Neural progenitor cell (in vitro differentiated cells): Measurements from ENCODE around the gene KLHL29. TPM values are rescaled to one million over a fixed set of nuclear protein-coding genes. Genes with fewer than 3 reads are reported as not detected.

Experiments
- DNase-seq: peaks from one replicate; pipeline ENCODE4 v3.0.0-alpha.2; 2016; ENCODE audit warnings: low spot score
- H2AFZ ChIP-seq: fragments of 200-600 bp; sonication (generic); replicated peaks from 2 replicates; pipeline ENCODE4 v1.6.1; 2016; ENCODE audit warnings: antibody characterized with exemption
- H3F3A ChIP-seq: fragments of 200-600 bp; sonication (generic); 2 replicates; pipeline ENCODE4 v1.6.1; 2016; ENCODE audit warnings: antibody characterized with exemption, low read depth
- H3K27ac ChIP-seq: fragments of 200-600 bp; sonication (generic); 2 replicates; pipeline ENCODE4 v1.5.1; 2016; ENCODE audit warnings: mild to moderate bottlenecking
- H3K27me3 ChIP-seq: fragments of 200-600 bp; sonication (generic); 2 replicates; pipeline ENCODE4 v1.6.1; 2016; ENCODE audit warnings: mild to moderate bottlenecking, moderate library complexity
- H3K36me3 ChIP-seq: fragments of 200-600 bp; sonication (generic); 2 replicates; pipeline ENCODE4 v1.5.1; 2016
- H3K4me1 ChIP-seq: fragments of 200-600 bp; sonication (generic); 2 replicates; pipeline ENCODE4 v1.6.1; 2016; ENCODE audit warnings: mixed run types
- H3K4me2 ChIP-seq: fragments of 200-600 bp; sonication (generic); 2 replicates; pipeline ENCODE4 v1.6.1; 2016
- H3K4me3 ChIP-seq: fragments of 200-600 bp; sonication (generic); 2 replicates; pipeline ENCODE4 v1.5.1; 2016
- H3K79me2 ChIP-seq: fragments of 200-600 bp; sonication (generic); 2 replicates; pipeline ENCODE4 v1.6.1; 2016; ENCODE audit warnings: low read depth
- H3K9ac ChIP-seq: fragments of 200-600 bp; sonication (generic); 2 replicates; pipeline ENCODE4 v1.6.1; 2016
- H3K9me3 ChIP-seq: fragments of 200-600 bp; sonication (generic); 2 replicates; pipeline ENCODE4 v1.5.1; 2016; ENCODE audit warnings: low read depth
- H4K20me1 ChIP-seq: fragments of 200-600 bp; sonication (generic); 2 replicates; pipeline ENCODE4 v1.6.1; 2016; ENCODE audit warnings: low read depth
- H3K27ac Mint-ChIP-seq: 3 replicates; pipeline ENCODE4 v1.8.0; 2021; ENCODE audit warnings: mixed read lengths
- H3K27me3 Mint-ChIP-seq: 2 replicates; pipeline ENCODE4 v1.8.0; 2022; ENCODE audit warnings: low read depth, mild to moderate bottlenecking, inconsistent platforms, moderate library complexity, mixed read lengths; ENCODE audit not compliant: insufficient read depth
- H3K36me3 Mint-ChIP-seq: 3 replicates; pipeline ENCODE4 v1.8.0; 2021; ENCODE audit warnings: mixed read lengths
- H3K4me1 Mint-ChIP-seq: 3 replicates; pipeline ENCODE4 v1.8.0; 2021; ENCODE audit warnings: mixed read lengths
- H3K4me3 Mint-ChIP-seq: 3 replicates; pipeline ENCODE4 v1.8.0; 2021; ENCODE audit warnings: mild to moderate bottlenecking, moderate library complexity, mixed read lengths
- H3K9me3 Mint-ChIP-seq: 3 replicates; pipeline ENCODE4 v1.8.0; 2020; ENCODE audit warnings: mixed read lengths
- EZH2 ChIP-seq: fragments of 200-600 bp; sonication (generic); IDR thresholded peaks from 2 replicates; pipeline ENCODE4 v1.6.1; 2017; ENCODE audit warnings: antibody characterized with exemption, mild to moderate bottlenecking, moderate library complexity
- EZH2phosphoT487 ChIP-seq: fragments of 200-600 bp; sonication (generic); IDR thresholded peaks from 2 replicates; pipeline ENCODE4 v1.6.1; 2017; ENCODE audit warnings: antibody characterized with exemption
- total RNA-seq: library from RNA; depleted of rRNA; stranded (reverse); fragments of >200 nt; gene quantifications from 2 replicates; pipeline ENCODE4 v1.2.3, GENCODE V29; 2015; ENCODE audit warnings: low replicate concordance
- TF ChIP-seq, protein P1 (sequence below): fragments of 200-600 bp; sonication (generic); IDR thresholded peaks from 2 replicates; pipeline ENCODE4 v1.5.1; 2017; ENCODE audit warnings: antibody characterized with exemption, mild to moderate bottlenecking

KLHL29 gene
- total RNA-seq, 1 donor from 2014 or later = 1.6 TPM

DNA sequence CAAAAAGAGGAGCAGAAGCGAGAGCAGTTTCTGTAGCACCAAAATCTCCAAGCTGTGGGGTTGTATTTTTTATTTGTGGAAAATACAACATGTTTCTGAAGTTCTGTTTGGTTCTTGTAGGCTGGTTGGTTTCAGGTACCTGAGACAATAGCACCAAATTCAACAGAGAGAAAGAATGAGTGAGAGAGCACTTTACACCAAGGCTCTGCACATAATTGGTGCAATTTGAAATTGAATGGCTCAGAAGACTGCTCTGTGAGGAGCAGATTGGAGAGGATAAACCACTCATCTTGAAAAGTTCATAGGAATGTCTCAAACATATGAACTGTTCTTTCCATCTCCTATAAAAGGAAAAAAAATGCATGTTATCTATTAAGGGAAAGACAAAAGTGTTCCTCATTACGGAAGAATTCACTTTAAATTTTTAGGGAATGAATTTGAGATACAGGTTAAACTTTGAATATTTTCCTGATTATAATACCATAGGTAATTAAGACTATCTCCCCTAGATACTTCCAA, 366.8 kb downstream of the KLHL29 start:
- Histone ChIP-seq H3K27ac (peak overlapping the region; percentile 62), H2AFZ (no peak overlapping the region), H3K9ac (no peak overlapping the region), H3F3A (no peaks in the 10 kb centered on the region), H3K4me3 (no peak overlapping the region), H3K36me3 (no peaks in the 10 kb centered on the region), H3K79me2 (no peaks in the 10 kb centered on the region), H4K20me1 (peaks cover 3% of the 10 kb centered on the region), H3K4me1 (peaks cover 11% of the 10 kb centered on the region), H3K4me2 (peak overlapping the region; percentile 4), H3K9me3 (no peaks in the 10 kb centered on the region), H3K27me3 (no peaks in the 10 kb centered on the region)
- TF ChIP-seq EZH2 (no peak), EZH2phosphoT487 (no peak)
- TF ChIP-seq, protein P1, sequence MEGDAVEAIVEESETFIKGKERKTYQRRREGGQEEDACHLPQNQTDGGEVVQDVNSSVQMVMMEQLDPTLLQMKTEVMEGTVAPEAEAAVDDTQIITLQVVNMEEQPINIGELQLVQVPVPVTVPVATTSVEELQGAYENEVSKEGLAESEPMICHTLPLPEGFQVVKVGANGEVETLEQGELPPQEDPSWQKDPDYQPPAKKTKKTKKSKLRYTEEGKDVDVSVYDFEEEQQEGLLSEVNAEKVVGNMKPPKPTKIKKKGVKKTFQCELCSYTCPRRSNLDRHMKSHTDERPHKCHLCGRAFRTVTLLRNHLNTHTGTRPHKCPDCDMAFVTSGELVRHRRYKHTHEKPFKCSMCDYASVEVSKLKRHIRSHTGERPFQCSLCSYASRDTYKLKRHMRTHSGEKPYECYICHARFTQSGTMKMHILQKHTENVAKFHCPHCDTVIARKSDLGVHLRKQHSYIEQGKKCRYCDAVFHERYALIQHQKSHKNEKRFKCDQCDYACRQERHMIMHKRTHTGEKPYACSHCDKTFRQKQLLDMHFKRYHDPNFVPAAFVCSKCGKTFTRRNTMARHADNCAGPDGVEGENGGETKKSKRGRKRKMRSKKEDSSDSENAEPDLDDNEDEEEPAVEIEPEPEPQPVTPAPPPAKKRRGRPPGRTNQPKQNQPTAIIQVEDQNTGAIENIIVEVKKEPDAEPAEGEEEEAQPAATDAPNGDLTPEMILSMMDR = no peak
- no peak for DNase-seq
- peaks cover 12% of the 10 kb centered on the region for H3K36me3 Mint-ChIP-seq
- H3K4me1 Mint-ChIP-seq = no peaks in the 10 kb centered on the region
- no peak overlapping the region for H3K27ac Mint-ChIP-seq
- H3K9me3 Mint-ChIP-seq = no peaks in the 10 kb centered on the region
- no peaks in the 10 kb centered on the region for H3K27me3 Mint-ChIP-seq
- H3K4me3 Mint-ChIP-seq = no peak overlapping the region

DNA sequence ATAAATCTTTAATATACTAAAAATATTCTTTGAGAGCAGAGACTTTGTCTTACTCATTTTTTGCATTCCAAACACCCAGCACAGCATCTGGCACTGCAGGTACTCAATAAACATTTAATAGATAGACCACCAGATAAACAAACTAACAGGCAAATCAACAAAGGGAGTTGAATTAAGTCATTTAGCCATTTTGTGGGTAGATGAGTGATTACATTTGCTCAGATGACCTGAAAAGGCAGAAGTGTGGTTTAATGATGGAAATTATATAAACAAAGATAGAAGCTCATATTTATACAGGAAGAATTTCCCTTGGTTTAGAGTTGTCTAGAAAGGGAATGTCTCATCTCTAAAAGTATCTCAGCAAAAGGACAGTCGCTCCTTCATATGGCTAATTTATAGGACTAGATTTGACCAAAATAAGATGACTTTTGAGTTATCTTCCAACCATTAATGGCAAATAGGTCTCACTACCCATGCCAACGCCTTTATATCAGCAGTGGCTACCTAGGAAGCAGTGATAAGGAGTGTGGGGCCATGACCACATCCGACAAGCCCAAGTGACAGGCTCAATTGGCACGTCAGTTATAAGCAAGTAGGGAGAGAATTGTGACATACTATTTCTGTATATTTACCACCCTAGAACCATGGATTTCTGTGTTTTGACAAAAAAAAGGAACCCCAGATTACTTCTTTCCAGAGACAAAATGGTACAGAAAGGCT, 368.5 kb downstream of the KLHL29 start:
- no peak overlapping the region for H3K27ac Mint-ChIP-seq
- no peak overlapping the region for H3K9ac ChIP-seq
- no peaks in the 10 kb centered on the region for H3K27me3 ChIP-seq
- no peak overlapping the region for H3K4me2 ChIP-seq
- no peaks in the 10 kb centered on the region for H3F3A ChIP-seq
- H3K4me1 ChIP-seq = peaks cover 11% of the 10 kb centered on the region
- H3K36me3 Mint-ChIP-seq = peaks cover 23% of the 10 kb centered on the region
- H3K79me2 ChIP-seq = no peaks in the 10 kb centered on the region
- TF ChIP-seq EZH2 (no peak), EZH2phosphoT487 (no peak)
- TF ChIP-seq, protein P1 = no peak
- no peaks in the 10 kb centered on the region for H3K4me1 Mint-ChIP-seq
- DNase-seq = no peak
- no peak overlapping the region for H3K4me3 ChIP-seq
- H3K9me3 ChIP-seq = no peaks in the 10 kb centered on the region
- peaks cover 3% of the 10 kb centered on the region for H4K20me1 ChIP-seq
- H3K27ac ChIP-seq = no peak overlapping the region
- no peaks in the 10 kb centered on the region for H3K9me3 Mint-ChIP-seq
- no peak overlapping the region for H3K4me3 Mint-ChIP-seq
- H3K27me3 Mint-ChIP-seq = no peaks in the 10 kb centered on the region
- H2AFZ ChIP-seq = no peak overlapping the region
- no peaks in the 10 kb centered on the region for H3K36me3 ChIP-seq

DNA sequence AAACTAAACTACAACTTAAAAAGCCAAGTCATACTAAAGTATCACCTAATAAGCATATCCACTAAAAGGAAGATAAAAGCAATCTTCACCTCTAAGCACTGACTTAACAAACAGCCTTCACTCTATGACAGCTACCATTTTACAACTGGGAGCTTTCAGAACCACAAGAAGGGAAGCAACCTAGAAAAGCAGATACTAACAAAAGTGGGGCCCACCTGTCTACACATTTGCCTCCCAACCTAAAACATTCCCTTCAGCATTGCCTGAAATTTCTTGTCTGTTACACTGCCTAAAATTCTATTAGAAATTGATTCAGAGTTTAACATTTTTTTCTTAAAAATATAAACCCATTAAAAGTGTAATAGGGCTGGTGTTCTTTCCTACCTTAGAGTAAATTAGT, 370.0 kb downstream of the KLHL29 start:
- Mint-ChIP-seq H3K27me3 (no peaks in the 10 kb centered on the region), H3K4me1 (no peaks in the 10 kb centered on the region), H3K9me3 (no peaks in the 10 kb centered on the region), H3K27ac (no peak overlapping the region), H3K36me3 (peaks cover 23% of the 10 kb centered on the region), H3K4me3 (no peak overlapping the region)
- no peak overlapping the region for H3K27ac ChIP-seq
- H3K27me3 ChIP-seq = no peaks in the 10 kb centered on the region
- H3K4me2 ChIP-seq = no peak overlapping the region
- no peak overlapping the region for H3K9ac ChIP-seq
- H4K20me1 ChIP-seq = peaks cover 3% of the 10 kb centered on the region
- no peak for DNase-seq
- H3K4me1 ChIP-seq = peaks cover 11% of the 10 kb centered on the region
- H3K9me3 ChIP-seq = no peaks in the 10 kb centered on the region
- H3K4me3 ChIP-seq = no peak overlapping the region
- no peak overlapping the region for H2AFZ ChIP-seq
- no peaks in the 10 kb centered on the region for H3F3A ChIP-seq
- H3K79me2 ChIP-seq = no peaks in the 10 kb centered on the region
- TF ChIP-seq, protein P1 = no peak
- TF ChIP-seq EZH2 (no peak), EZH2phosphoT487 (no peak)
- no peaks in the 10 kb centered on the region for H3K36me3 ChIP-seq
